ENCODE data around the gene THSD7B.
"Not testable (repeated sequence)": the region's sequence is repeated elsewhere in the genome, so short reads cannot be mapped to it uniquely, and the experiment has no call there.

The THSD7B gene

GRCh38 chr2:137039482-137040152, 274.3 kb downstream of the THSD7B start:
- no peak overlapping the region for H3K4me3 ChIP-seq (ENCODE audit: low read depth, low read length)

DNA sequence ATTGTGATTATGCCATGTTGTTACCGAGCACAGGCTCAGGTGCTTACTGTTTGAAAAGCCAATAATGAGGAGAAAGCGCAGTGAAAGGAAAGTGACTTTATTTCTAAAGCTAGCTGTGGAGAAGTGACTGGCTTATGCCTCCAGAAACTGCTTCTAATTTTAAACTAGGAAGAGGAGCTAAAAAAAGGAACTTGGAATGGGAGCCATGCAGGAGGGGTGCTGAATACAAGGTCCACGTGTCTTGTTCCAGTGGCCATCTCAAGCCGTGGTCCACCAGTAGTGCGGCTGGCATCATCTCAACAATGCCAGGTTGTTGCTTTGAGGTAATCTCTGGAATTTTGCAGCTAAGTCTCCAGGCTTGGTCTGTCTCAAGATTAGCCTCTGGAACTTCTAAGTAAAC, 282.0 kb downstream of the THSD7B start:
- H3K4me3 ChIP-seq (ENCODE audit: low read depth, low read length) = no peak overlapping the region

- no peak overlapping the region for H3K4me3 ChIP-seq (ENCODE audit: low read depth, low read length)
Observed at GRCh38 chr2:137048455-137048854, 283.1 kb downstream of the THSD7B start.

- no peak overlapping the region for H3K4me3 ChIP-seq (ENCODE audit: low read depth, low read length)
Observed at GRCh38 chr2:137049518-137049917, 284.2 kb downstream of the THSD7B start.

- no peak overlapping the region for H3K4me3 ChIP-seq (ENCODE audit: low read depth, low read length)
Observed at GRCh38 chr2:137050949-137051348, 285.6 kb downstream of the THSD7B start.

- H3K4me3 ChIP-seq (ENCODE audit: low read depth, low read length) = no peak overlapping the region
Observed at GRCh38 chr2:137051778-137052398, 286.5 kb downstream of the THSD7B start.

DNA sequence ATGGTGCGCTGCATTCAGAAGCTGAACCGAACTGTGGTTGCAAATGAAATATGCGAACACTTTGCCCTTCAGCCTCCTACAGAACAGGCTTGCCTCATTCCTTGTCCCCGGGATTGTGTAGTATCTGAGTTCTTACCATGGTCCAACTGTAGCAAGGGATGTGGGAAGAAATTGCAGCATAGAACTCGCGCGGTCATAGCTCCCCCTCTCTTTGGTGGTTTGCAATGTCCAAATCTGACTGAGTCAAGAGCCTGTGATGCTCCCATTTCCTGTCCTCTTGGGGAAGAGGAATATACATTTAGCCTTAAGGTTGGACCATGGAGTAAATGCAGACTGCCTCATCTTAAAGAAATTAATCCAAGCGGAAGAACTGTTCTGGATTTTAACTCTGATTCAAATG, 291.4 kb downstream of the THSD7B start:
- H3K4me3 ChIP-seq (ENCODE audit: low read depth, low read length) = no peak overlapping the region

DNA sequence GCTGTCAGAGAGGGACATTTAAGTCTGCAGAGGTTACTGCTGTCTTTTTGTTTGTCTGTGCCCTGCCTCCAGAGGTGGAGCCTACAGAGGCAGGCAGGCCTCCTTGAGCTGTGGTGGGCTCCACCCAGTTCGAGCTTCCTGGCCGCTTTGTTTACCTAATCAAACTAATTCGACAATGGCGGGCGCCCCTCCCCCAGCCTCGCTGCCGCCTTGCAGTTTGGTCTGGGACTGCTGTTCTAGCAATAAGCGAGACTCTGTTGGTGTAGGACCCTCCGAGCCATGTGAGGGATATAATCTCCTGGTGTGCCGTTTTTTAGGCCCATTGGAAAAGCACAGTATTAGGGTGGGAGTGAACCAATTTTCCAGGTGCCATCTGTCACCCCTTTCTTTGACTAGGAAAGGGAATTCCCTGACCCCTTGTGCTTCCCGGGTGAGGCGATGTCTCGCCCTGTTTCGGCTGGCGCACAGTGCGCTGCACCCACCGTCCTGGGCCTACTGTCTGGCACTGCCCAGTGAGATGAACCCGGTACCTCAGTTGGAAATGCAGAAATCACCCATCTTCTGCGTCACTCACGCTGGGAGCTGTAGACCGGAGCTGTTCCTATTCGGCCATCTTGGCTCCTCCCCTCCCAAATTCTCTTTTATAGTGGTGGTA, 310.9 kb downstream of the THSD7B start:
- not testable (repeated sequence) for H3K4me3 ChIP-seq (ENCODE audit: low read depth, low read length)

GRCh38 chr2:137091704-137092103, 326.4 kb downstream of the THSD7B start:
- H3K4me3 ChIP-seq (ENCODE audit: low read depth, low read length) = no peak overlapping the region

- no peak overlapping the region for H3K4me3 ChIP-seq (ENCODE audit: low read depth, low read length)
Observed at GRCh38 chr2:137093116-137093515, 327.8 kb downstream of the THSD7B start.

DNA sequence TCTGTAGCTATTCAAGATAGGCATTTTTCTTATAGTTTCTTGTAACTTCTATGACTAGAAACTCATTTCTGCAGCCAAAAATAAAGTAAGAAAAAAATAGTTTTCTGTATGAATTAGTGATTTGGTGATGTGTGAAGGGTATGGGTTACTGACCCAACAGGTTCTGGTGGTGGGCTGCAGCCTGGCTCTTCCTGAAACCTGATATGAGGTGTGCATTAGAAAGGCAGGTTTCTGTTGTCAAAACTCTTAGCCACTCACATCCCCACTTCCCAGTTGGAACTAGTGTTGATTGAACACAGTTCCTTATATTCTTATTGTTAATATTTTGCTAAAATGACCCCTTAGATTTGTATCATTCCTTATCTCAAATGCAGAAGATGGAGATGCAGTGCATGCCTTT, 330.8 kb downstream of the THSD7B start:
- no peak overlapping the region for H3K4me3 ChIP-seq (ENCODE audit: low read depth, low read length)

DNA sequence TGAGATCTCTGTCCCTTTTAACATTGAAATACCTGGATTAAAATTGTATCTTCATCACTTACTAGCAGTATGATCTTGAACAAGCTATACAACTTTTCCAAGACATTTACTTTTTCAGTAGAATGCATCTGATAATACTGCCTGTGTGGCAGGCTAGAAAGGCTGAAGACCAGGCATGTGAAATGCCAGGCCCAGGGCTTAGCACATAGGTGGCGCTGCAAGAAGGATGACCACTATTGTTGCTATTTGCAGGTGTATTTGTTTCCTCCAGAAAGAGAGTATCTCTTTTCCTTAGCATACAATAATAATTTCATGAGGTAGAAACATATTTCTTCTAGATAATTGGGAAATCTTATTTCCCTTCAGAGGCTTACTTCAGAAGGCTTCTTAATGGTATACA, 331.3 kb downstream of the THSD7B start:
- H3K4me3 ChIP-seq (ENCODE audit: low read depth, low read length) = no peak overlapping the region

DNA sequence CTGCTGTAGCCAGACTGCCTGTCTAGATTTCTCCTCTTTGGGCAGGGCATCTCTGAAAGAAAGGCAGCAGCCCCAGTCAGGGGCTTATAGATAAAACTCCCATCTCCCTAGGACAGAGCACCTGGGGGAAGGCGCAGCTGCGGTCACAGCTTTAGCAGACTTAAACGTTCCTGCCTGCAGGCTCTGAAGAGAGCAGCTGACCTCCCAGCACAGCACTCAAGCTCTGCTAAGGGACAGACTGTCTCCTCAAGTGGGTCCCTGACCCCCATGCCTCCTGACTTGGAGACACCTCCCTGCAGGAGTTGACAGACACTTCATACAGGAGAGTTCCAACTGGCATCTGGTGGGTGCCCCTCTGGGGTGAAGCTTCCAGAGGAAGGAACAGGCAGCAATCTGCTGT, 336.5 kb downstream of the THSD7B start:
- not testable (repeated sequence) for H3K4me3 ChIP-seq (ENCODE audit: low read depth, low read length)

DNA sequence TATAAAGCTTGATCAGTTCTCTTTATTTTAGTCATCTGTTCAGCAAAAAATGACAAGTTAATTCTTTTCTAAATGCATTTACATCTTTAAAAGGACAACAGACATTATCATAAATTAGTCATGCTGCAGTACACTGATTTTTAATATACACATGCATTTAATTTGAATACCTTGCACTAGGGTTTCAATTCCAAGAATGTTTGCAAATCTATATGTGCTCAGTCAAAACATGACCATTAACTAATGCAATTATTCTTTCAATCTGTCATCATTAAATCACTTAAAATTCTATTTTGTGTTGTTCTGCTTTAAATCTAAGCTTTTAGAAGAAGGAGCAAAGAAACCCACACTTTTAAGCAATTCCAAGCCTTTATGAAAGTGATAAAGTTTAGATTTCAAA, 342.6 kb downstream of the THSD7B start:
- no peak overlapping the region for H3K4me3 ChIP-seq (ENCODE audit: low read depth, low read length)

DNA sequence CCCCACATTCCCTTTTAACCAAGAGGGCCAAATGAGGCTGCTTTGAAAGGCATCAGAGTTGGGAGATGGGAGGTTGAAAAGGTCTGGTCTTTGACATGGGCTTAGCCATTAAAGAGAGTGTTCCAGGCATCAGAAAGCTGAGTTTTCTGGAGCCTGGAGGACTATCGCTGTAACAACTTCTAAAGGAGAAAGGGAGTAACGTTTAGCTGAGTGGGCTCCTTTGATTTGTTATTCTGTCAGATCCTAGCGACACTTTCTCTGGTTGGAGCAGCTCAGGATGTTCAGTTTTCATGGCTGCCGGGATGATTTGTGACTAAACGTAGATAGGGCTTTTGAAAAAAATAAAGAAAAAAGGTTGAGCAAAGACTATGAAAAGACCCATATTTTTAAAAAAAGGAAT, 346.6 kb downstream of the THSD7B start:
- no peak overlapping the region for H3K4me3 ChIP-seq (ENCODE audit: low read depth, low read length)

DNA sequence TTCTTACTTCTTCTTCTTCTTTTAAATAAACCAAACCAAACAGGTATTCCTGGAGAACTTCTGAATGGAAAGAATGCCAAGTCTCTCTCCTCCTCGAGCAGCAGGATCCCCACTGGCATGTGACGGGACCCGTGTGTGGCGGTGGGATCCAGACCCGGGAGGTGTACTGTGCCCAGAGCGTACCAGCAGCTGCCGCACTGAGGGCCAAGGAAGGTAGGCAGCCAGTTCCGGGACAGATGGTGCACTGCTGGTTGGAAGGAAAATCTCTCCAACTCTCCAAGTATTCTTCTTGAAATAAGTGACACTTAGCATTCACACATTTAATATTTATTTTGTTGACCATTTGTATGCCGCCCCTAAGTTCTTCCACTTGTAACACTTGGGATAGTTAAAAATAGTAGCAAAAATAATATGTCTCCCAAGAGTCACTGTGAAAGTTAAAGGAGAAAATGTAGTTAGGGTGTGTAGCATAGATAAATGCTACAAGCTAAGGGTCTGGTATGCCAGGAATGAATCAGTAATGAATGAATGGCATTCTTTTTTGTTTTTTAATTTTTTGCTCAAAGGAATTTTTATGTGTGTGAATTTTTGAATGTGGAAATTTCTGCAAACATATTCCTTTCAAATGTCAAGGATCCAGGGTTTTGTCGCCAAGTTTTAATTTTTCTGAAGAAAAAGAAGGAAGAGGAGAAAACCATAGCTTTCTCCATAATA, 349.9 kb downstream of the THSD7B start:
- no peak overlapping the region for H3K4me3 ChIP-seq (ENCODE audit: low read depth, low read length)

GRCh38 chr2:137115795-137116089, 350.4 kb downstream of the THSD7B start:
- H3K4me3 ChIP-seq (ENCODE audit: low read depth, low read length) = no peak overlapping the region

GRCh38 chr2:137117385-137117784, 352.0 kb downstream of the THSD7B start:
- H3K4me3 ChIP-seq (ENCODE audit: low read depth, low read length) = no peak overlapping the region

DNA sequence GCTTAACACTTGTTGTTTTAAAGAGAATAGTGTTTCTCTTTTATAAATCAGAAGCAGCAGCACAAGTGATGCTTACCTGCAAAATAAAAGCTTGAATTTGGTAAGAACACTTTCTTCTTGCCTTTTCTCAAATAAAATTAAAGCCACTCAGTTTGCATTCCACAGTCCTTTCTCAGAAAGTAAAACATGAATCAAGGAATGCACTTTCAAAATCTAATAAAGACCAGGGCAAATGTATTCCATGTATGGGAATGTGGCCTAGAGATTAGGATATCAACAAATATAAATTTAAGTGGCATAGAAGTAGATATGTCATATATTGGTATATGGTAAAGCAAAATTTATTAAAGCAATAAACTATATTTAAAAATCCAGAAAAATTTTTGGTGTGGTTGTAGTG, 352.8 kb downstream of the THSD7B start:
- H3K4me3 ChIP-seq (ENCODE audit: low read depth, low read length) = no peak overlapping the region

- H3K4me3 ChIP-seq (ENCODE audit: low read depth, low read length) = no peak overlapping the region
Observed at GRCh38 chr2:137123226-137123625, 357.9 kb downstream of the THSD7B start.

DNA sequence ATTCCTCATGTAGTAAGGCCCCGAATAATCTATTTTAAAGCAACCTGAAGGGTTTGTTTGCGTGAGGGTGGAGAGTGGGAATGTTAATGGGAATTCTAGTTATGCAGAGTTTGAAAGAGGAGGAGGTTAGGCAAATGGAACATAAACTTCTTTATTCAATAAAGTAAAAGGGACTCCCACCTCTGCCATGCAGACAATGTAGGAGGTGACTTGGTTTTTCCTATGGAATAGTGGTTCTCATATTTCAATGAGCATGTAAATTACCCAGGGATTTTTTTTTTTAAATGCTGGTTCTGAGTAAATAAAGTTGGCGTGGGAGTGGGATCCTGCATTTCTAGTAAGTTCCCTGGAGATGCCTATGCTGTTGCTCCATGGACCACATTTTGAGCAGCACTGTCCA, 367.9 kb downstream of the THSD7B start:
- no peak overlapping the region for H3K4me3 ChIP-seq (ENCODE audit: low read depth, low read length)

DNA sequence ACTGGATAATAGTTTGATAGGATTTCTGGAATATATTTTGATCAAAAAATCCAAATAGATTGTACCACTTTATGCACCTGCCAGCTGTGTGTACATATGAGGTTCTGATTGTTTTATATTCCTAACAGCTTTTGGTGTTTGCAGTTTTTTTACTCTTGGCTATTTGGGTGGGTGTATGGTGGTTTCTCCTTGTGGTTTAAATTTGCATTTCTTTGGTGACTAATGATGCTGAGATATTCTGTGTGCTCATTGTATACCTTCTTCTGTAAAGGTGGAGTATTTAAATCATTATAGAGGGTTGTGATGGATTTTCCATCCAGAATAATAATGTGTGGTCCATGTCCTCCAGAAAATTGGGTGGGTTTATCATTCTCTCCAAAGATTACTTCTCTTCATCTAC, 372.9 kb downstream of the THSD7B start:
- H3K4me3 ChIP-seq (ENCODE audit: low read depth, low read length) = no peak overlapping the region
